ENCODE results near the gene PTPN11.

PTPN11 gene

DNA sequence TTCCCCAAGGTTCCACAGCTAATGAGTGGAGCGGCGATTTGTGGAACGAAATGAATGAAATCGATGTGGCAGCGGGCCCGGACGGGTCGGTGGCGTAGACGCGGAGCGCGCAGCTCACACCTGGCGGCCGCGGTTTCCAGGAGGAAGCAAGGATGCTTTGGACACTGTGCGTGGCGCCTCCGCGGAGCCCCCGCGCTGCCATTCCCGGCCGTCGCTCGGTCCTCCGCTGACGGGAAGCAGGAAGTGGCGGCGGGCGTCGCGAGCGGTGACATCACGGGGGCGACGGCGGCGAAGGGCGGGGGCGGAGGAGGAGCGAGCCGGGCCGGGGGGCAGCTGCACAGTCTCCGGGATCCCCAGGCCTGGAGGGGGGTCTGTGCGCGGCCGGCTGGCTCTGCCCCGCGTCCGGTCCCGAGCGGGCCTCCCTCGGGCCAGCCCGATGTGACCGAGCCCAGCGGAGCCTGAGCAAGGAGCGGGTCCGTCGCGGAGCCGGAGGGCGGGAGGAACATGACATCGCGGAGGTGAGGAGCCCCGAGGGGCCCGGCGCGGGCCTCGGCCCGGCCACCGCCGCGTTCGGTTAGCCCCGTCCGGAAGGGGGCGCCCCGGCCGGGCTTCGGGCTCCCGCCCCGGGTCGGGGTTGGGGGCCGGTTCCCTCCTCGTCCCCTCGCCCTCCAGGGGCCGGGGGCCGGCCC is at the start of gene PTPN11:
Gene PTPN11, plus strand, starts transcription at position 340 of the 689 bp plus-strand sequence. Its CDS starts 165 bp downstream, at position 505.
- H3K36me3 ChIP-seq (replicated peaks), result no peaks in the 10 kb centered on the region
- H3K4me3 ChIP-seq (ENCODE audit: low read depth, low read length), result peak within 1 kb of the TSS; percentile 76
- in situ Hi-C loops (cut with HindIII; ENCODE audit: low pct_ligation_motif_present, low sequenced_read_pairs), result no loop called here
- no peaks in the 10 kb centered on the region for H3K27me3 ChIP-seq (replicated peaks)
- peak; percentile 76 for DNase-seq
- TF ChIP-seq, protein P1, sequence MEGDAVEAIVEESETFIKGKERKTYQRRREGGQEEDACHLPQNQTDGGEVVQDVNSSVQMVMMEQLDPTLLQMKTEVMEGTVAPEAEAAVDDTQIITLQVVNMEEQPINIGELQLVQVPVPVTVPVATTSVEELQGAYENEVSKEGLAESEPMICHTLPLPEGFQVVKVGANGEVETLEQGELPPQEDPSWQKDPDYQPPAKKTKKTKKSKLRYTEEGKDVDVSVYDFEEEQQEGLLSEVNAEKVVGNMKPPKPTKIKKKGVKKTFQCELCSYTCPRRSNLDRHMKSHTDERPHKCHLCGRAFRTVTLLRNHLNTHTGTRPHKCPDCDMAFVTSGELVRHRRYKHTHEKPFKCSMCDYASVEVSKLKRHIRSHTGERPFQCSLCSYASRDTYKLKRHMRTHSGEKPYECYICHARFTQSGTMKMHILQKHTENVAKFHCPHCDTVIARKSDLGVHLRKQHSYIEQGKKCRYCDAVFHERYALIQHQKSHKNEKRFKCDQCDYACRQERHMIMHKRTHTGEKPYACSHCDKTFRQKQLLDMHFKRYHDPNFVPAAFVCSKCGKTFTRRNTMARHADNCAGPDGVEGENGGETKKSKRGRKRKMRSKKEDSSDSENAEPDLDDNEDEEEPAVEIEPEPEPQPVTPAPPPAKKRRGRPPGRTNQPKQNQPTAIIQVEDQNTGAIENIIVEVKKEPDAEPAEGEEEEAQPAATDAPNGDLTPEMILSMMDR (IDR thresholded peaks at IDR 0.05; ENCODE audit: low read depth, low read length, missing control alignments), result no peak
- H3K27ac ChIP-seq, result peak within 1 kb of the TSS; percentile 97

GRCh38 chr12:112370199-112370598 is 48.5 kb upstream of the PTPN11 start:
- in situ Hi-C loops (cut with HindIII; ENCODE audit: low pct_ligation_motif_present, low sequenced_read_pairs), result no loop called here
- no peak overlapping the region for H3K4me3 ChIP-seq (ENCODE audit: low read depth, low read length)
- DNase-seq, result no peak
- no peak overlapping the region for H3K27ac ChIP-seq
- H3K27me3 ChIP-seq (replicated peaks), result no peaks in the 10 kb centered on the region
- no peaks in the 10 kb centered on the region for H3K36me3 ChIP-seq (replicated peaks)
- TF ChIP-seq, protein P1 (IDR thresholded peaks at IDR 0.05; ENCODE audit: low read depth, low read length, missing control alignments), result no peak

- no peak overlapping the region for H3K27ac ChIP-seq
- TF ChIP-seq, protein P1 (IDR thresholded peaks at IDR 0.05; ENCODE audit: low read depth, low read length, missing control alignments), result no peak
- H3K4me3 ChIP-seq (ENCODE audit: low read depth, low read length), result no peak overlapping the region
- DNase-seq, result no peak
- H3K27me3 ChIP-seq (replicated peaks), result no peaks in the 10 kb centered on the region
- in situ Hi-C loops (cut with HindIII; ENCODE audit: low pct_ligation_motif_present, low sequenced_read_pairs), result no loop called here
- no peaks in the 10 kb centered on the region for H3K36me3 ChIP-seq (replicated peaks)
These were observed 47.8 kb upstream of the PTPN11 start for GRCh38 chr12:112370868-112371510.

DNA sequence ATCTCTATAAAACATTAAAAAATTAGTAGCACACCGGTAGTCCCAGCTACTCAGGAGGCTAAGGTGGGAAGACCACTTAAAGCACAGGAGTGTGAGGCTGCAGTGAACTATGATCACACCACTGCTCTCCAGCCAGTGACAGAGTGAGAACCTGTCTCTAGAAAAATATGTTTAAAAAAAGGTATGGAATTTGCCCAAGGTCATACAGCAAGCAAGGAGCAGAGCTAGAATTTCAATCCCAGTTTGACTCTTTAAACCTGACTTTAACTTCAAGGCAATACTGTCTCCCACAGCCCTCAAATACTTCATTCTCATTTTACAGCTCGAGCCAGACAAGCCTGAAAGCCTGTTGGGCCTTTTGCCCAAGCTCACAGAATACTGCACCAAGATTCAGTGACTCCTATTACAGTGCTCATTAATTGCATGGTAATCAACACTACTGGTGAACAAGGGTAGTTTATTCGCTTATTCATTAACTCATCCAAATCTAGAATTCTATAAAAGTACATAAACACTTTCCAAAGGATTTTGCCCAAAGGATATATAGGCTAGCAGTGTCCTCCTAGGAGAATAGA is 44.5 kb upstream of the PTPN11 start:
- in situ Hi-C loops (cut with HindIII; ENCODE audit: low pct_ligation_motif_present, low sequenced_read_pairs), result no loop called here
- no peak for DNase-seq
- H3K4me3 ChIP-seq (ENCODE audit: low read depth, low read length), result no peak overlapping the region
- H3K27me3 ChIP-seq (replicated peaks), result no peaks in the 10 kb centered on the region
- TF ChIP-seq, protein P1 (IDR thresholded peaks at IDR 0.05; ENCODE audit: low read depth, low read length, missing control alignments), result no peak
- H3K27ac ChIP-seq, result no peak overlapping the region
- no peaks in the 10 kb centered on the region for H3K36me3 ChIP-seq (replicated peaks)

- in situ Hi-C loops (cut with HindIII; ENCODE audit: low pct_ligation_motif_present, low sequenced_read_pairs), result no loop called here
- Histone ChIP-seq H3K27me3 (replicated peaks) (no peaks in the 10 kb centered on the region), H3K4me3 (ENCODE audit: low read depth, low read length) (no peak overlapping the region), H3K36me3 (replicated peaks) (no peaks in the 10 kb centered on the region), H3K27ac (no peak overlapping the region)
- no peak for DNase-seq
- TF ChIP-seq, protein P1 (IDR thresholded peaks at IDR 0.05; ENCODE audit: low read depth, low read length, missing control alignments), result no peak
These were observed 43.6 kb upstream of the PTPN11 start for GRCh38 chr12:112375105-112375504.

All from brain microvascular endothelial cell (primary cell).